ENCODE measurements around the gene ANKRD23. TPM values are rescaled to one million over a fixed set of nuclear protein-coding genes. Genes with fewer than 3 reads are reported as not detected.

The ANKRD23 gene
- total RNA-seq (2021) (6.0 and 8.9 TPM in 2 replicates), Bru-seq, nascent RNA (percentile 51 among the genes with signal in this experiment), BruChase-seq, experiment 1, labeled RNA remaining after a 2-hour chase (percentile 55 among the genes with signal in this experiment), BruChase-seq, experiment 2, labeled RNA remaining after a 6-hour chase (percentile 50 among the genes with signal in this experiment)
- long read RNA-seq, partial matches to known transcripts: 1 of 6 reads
- long read RNA-seq, other reads (novel, unspliced or antisense): 5 of 6 reads

DNA sequence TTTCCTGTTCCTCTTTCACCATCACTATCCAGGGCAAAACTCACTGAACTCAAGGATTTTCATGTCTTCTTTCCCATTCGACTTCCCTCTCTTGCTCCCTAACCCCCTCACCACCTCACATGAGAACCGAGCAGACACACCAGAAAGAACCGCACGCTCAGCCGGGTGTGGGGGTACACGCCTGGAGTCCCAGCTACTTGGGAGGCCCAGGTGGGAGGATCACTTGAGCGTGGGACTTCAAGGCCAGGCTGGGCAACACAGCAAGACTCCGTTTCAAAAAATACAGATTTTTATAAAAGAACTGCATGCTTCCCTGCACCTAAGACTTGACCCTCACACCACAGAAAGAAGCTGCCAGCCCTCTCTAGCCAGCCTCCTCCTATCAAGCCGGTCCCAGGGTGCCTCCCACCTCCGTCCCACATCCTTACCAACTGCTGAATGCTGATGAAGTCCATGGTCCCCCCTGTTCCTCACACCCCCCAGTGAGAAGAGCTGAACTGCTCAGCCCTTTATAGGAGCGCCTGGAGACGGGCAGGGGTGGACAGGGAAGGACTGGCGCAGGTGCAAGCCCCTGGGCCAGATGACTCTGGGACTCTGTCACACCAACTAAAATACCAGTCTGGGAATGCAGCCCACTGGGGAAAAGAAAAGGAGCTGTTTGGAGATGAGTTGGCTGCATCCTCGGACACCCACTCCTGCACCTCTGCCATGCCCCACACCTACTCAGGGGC is at the start of gene ANKRD23:
ANKRD23 (minus strand) TSS at position 484 of the 731 bp plus-strand sequence; CDS start at position 455, 29 bp downstream.
- no peaks in the 10 kb centered on the region for H4K20me1 ChIP-seq (ENCODE audit: insufficient read depth)
- H3K4me3 ChIP-seq: no peak within 1 kb of the TSS
- H3K4me1 ChIP-seq (replicated peaks; ENCODE audit: insufficient read depth): no peaks in the 10 kb centered on the region
- H2AFZ ChIP-seq: no peak within 1 kb of the TSS
- no TSS peak for BruUV-seq (replicated peaks)
- ChIA-PET POLR2A (ENCODE audit: unreplicated experiment) (interaction anchor here (0.7 kb wide), 1 partner anchor 10 kb away, joined by 5 read pairs; no protein-coding TSS in a partner anchor), CTCF (interaction anchor here (0.5 to 0.6 kb wide), 3 partner anchors 9 to 439 kb away, joined by 3 to 14 read pairs (median 3); no protein-coding TSS in a partner anchor)
- no peak for TF ChIP-seq EZH2 (IDR thresholded peaks at IDR 0.05; ENCODE audit: low read depth)
- TF ChIP-seq, protein P1, sequence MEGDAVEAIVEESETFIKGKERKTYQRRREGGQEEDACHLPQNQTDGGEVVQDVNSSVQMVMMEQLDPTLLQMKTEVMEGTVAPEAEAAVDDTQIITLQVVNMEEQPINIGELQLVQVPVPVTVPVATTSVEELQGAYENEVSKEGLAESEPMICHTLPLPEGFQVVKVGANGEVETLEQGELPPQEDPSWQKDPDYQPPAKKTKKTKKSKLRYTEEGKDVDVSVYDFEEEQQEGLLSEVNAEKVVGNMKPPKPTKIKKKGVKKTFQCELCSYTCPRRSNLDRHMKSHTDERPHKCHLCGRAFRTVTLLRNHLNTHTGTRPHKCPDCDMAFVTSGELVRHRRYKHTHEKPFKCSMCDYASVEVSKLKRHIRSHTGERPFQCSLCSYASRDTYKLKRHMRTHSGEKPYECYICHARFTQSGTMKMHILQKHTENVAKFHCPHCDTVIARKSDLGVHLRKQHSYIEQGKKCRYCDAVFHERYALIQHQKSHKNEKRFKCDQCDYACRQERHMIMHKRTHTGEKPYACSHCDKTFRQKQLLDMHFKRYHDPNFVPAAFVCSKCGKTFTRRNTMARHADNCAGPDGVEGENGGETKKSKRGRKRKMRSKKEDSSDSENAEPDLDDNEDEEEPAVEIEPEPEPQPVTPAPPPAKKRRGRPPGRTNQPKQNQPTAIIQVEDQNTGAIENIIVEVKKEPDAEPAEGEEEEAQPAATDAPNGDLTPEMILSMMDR (conservative IDR thresholded peaks at IDR 0.05): no peak
- H3K27ac ChIP-seq: no peak within 1 kb of the TSS
- H3K9me3 ChIP-seq (ENCODE audit: insufficient read depth, low read depth): no peaks in the 10 kb centered on the region
- intact Hi-C loops (cut with micrococcal nuclease; ENCODE audit: unreplicated experiment): no loop called here
- no peaks in the 10 kb centered on the region for H3K79me2 ChIP-seq (ENCODE audit: low read depth)
- no peaks in the 10 kb centered on the region for H3K27me3 ChIP-seq (ENCODE audit: insufficient read depth, low read depth)
- no peaks in the 10 kb centered on the region; the same call in 1 of the 2 replicates for H3F3A ChIP-seq (ENCODE audit: insufficient read depth, low read depth)
- no peak for DNase-seq
- H3K4me2 ChIP-seq: no peak within 1 kb of the TSS
- H3K36me3 ChIP-seq (ENCODE audit: low read depth): no peaks in the 10 kb centered on the region
- H3K9me2 ChIP-seq (ENCODE audit: insufficient read depth): no peaks in the 10 kb centered on the region

DNA sequence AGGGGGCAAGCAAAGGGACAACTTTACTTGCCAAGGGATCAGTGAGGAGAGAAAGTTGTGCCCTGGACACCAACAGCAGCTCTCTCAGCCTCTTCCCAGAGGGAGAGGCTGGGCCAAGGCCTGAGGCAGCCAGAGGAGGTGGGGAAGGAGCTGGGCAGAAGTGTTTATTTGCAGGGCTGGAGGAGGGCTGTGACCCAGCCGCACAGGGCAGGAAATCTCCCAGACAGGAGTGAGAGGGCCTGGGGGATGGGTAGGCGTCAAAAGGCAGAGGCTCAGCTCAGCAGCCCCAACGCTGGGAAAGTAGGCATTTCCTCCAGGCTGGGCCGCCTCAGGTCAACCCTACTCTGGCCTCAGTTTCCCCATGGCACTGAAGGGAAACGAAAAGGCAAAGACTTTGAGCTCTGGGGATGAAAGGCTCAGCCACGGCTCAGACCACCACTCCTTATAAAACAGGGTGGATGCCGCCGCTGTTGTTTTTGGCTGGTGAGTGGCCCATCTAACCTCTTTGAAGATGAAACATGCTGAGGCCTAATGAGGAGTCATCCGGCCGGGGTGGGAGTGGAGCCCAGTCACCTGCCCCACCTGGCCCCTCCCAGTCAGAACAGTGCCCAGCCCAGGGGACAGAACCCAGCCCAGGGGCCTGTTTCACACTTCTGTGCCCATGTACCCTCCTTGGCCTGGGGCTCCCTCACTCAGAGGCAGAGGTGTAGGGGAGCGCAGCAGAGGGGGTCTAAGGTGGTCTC is 47.9 kb upstream of the ANKRD23 start:
- POLR2A ChIA-PET (ENCODE audit: unreplicated experiment): interaction anchor here (0.6 kb wide), 1 partner anchor 14 kb away, joined by 4 read pairs; no protein-coding TSS in a partner anchor
- Histone ChIP-seq H3K4me1 (replicated peaks; ENCODE audit: insufficient read depth) (peaks cover 57% of the 10 kb centered on the region), H3F3A (ENCODE audit: insufficient read depth, low read depth) (peaks cover 38% of the 10 kb centered on the region), H3K36me3 (ENCODE audit: low read depth) (no peaks in the 10 kb centered on the region), H2AFZ (no peak overlapping the region), H4K20me1 (ENCODE audit: insufficient read depth) (no peaks in the 10 kb centered on the region), H3K79me2 (ENCODE audit: low read depth) (no peaks in the 10 kb centered on the region), H3K27ac (no peak overlapping the region), H3K27me3 (ENCODE audit: insufficient read depth, low read depth) (no peaks in the 10 kb centered on the region), H3K9me3 (ENCODE audit: insufficient read depth, low read depth) (no peaks in the 10 kb centered on the region), H3K9me2 (ENCODE audit: insufficient read depth) (no peaks in the 10 kb centered on the region), H3K4me3 (no peak overlapping the region), H3K4me2 (peak overlapping the region; percentile 13; the same call in 1 of the 2 replicates)
- BruUV-seq (replicated peaks): no TSS peak
- CTCF ChIA-PET: interaction anchor here (1.6 kb wide), 1 partner anchor 33 kb away, joined by 7 read pairs; the partner anchor contains the start of gene ANKRD39
- TF ChIP-seq, protein P1 (conservative IDR thresholded peaks at IDR 0.05): no peak
- TF ChIP-seq EZH2 (IDR thresholded peaks at IDR 0.05; ENCODE audit: low read depth): no peak
- DNase-seq: no peak
- intact Hi-C loops (cut with micrococcal nuclease; ENCODE audit: unreplicated experiment): no loop called here
